NCI-H1105 (cell line): ENCODE data around the gene XG.
"Not testable (repeated sequence)": the region's sequence is repeated elsewhere in the genome, so short reads cannot be mapped to it uniquely, and the experiment has no call there.

Experiments
- DNase-seq: peaks from one replicate; lab custom pipeline; 2025; lab: John Stamatoyannopoulos, UW

The XG gene

DNA sequence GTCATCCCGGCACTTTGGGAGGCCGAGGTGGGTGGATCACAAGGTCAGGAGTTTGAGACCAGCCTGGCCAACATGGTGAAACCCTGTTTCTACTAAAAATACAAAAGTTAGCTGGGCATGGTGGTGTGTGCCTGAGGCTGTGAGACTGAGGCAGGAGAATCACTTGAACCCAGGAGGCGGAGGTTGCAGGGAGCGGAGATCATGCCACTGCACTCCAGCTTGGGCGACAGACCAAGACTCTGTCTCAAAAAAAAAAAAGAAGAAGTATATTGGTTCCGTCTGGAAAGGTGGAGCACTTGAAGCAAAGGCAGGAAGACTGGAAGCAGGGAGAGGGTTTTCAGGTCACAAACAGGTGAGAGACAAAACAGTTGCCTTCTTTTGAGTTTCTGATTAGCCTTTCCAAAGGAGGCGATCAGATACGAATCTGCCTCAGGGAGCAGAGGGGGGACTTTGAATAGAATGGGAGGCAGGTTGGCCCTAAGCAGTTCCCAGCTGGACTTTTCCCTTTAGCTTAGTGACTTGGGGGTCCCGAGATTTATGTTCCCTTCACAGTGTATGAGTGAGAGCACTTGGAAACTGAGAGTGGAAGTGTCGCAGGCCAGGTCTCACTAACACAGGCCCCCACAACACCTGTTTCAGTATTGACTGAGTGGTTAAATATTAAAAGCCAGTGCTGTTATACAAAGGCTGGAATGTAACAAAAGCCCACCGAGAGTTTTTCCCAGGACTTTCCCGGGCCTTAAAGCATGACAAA, 28.8 kb downstream of the XG start:
- not testable (repeated sequence) for DNase-seq

DNA sequence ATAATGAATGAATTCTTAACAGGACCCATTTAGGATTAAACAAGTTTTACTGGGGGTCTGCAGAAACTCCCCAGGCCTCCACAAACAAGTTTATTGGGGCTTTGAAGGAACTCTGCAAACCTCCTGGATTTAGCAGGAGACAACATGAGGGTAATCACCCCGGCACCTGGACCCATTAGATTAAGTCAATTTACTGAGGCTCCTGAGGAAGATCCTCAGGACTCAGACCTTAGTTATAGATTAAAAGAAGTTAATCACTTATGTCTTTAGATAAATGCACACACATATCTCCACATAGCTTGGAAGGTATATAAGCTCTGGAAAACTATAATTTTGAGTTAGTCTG, 29.4 kb downstream of the XG start:
- DNase-seq = no peak

DNA sequence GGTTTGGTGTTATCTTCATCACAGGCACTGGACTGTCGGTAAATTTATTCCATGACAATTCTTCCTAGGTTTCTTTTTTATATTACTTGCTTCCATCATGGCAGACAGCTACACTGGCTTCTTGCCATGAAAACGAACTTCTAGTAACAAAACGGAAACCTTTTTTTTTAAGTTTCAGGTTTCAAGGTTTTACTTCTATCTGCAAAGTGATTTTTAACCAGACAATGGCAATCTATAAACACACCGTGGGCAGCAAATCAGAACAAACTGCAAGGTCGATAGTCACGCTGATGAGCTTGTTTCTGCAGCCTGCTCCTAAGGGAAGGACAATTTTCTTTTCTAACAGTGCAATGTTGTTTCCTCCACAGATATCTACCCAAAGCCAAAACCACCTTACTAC, 29.9 kb downstream of the XG start:
- DNase-seq = no peak

DNA sequence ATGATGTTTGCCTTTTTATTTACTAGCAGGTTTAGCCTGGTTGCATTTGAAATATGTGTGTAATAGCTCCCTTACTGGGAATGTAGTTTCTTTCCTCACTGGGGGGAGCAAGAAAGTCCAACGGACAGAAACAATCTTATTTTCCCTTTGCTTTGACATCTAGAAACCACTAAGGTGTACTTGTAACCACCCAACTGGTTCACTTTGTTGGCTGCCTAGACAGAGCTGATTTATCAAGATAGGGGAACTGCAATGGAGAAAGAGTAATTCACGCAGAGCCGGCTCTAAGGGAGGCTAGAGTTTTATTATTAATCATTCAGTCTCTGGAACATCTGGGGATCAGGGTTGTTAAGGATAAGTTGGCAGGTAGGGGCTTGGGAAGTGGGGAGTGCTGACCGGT, 30.3 kb downstream of the XG start:
- DNase-seq = no peak

DNA sequence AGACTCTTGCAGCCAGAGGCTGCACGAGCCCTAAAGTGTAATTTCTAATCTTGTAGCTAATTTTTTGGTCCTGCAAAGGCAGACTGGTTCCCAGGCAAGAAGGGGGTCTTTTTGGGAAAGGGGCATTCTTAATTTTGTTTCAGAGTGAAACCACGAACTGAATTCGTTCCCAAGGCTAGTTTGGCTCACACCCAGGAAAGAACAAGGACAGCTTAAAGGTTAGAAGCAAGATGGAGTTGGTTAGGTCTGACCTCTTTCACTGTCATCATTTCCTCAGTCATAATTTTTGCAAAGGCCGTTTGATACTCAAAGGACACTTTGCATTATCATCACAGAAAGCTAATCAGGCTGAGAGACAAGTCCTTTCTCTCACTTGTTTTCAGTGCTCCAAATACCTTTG, 30.9 kb downstream of the XG start:
- no peak for DNase-seq

DNA sequence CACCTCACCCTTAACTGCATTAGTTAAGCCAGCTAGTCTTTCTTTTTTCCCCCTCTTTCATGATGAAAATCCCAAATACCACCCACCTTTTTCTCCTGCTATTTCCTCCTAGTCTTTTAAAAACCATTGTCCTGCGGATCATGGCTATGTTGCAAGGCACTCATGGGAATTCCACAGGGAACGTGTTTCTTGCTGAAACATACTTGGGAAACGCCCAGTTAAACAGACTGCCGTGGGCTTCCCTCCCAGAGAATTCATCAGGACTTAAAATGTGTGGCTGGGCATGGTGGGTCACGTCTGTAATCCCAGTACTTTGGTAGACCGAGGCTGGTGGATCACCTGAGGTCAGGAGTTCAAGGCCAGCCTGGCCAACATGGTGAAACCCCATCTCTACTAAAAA, 32.2 kb downstream of the XG start:
- no peak for DNase-seq

DNA sequence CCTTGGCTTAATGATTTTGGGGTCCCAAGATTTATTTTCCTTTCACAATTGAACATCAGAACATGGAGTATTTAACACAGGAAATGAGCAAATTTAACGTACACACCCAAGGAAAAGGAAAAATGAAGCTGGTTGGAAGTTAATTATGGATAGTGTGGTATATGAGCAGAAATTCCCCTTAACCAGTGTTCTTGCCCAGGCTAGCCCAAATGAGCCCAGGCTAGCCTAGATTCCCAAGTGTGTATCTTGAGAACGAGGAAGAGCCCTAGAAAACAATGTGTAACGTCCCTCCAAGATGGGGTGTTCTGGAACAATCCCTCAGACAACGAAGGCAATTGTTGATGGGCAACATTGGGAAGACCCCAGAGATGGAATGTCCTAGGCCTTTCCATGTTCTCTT, 33.7 kb downstream of the XG start:
- no peak for DNase-seq

DNA sequence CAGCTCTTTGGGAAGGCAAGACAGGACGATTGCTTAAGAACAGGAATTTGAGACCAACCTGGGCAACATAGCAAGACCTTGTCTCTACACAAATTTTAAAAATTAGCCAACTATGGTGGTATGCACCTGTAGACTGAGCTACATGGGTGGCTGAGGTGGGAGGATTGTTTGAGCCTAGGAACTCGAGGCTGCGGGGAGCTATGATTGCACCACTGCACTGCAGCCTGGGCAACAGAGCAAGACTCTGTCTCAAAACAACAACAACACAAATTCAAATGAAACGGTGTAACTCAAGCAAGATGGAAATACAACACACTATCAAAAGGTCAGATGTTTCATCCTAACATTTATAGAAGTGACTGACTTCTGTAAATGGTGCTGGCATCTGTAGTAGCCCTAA, 37.1 kb downstream of the XG start:
- no peak for DNase-seq

DNA sequence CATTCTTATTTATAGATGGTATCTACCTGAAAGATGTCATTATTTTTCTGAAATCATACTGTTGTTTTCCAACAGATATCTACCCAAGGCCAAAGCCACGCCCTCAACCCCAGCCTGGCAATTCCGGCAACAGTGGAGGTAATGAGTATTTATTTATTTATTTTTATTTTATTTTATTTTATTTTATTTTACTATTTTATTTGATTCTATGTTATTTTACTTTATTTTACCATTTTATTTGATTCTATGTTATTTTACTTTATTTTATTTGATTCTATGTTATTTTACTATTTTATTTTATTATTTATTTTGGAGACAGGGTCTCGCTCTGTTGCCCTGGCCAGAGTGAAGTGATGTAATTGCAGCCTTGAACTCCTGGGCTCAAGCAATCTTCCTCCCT, 37.7 kb downstream of the XG start:
- DNase-seq = no peak

DNA sequence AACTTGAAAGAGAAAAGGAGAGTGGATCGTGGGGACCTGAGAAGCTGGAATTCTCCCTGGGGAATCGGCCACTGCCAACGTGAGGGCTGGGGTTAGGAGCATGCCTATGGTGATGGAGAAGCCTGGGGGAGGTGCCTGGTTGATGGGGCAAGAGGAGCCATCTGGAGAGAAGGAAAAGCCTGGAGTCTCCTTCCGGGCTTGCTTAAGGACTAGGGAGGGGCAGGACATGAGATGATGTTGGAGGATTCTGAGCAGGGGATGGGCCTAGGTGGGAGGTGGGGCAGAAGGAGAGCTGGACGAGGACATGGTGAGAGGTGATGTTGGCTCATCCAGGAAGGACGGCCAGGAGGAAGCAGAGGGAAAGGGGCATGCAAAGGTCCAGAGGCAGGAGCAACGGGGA, 41.9 kb downstream of the XG start:
- no peak for DNase-seq

DNA sequence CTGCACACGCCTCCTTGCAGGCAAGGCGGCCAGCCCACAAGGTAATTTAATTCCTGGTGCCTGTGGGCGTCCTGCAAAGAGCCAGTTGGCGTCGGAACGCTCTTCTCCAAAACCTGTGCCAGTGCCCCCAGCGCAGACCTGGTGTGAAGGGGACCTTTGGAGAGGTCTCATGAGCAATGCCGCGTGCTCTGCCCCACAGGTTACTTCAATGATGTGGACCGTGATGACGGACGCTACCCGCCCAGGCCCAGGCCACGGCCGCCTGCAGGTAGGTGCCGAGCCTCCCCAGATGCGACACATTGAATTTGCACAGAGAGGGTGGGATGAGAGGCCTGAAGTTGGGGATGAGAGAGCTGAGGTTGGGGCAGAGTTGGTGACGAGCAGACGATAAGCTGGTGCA, 42.5 kb downstream of the XG start:
- no peak for DNase-seq

DNA sequence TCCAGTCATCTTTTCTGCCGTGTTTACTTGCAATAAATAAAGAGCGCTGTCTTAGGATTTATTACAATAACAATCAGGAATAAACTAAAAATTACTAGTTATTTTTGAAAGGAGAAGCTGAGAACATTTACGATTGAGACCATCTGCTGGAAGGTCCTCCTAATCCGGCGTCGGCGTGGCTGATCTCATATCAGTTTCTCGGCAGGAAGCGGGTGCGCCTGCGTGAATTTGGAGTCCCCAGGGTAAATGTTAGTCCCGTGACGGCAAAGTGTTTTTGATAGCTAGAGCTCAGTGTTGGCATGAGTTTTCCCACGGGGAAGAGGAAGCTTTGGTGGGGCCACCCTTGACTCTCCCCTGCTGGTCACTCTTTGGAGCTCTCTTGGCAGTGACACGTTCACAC, 45.0 kb downstream of the XG start:
- not testable (repeated sequence) for DNase-seq

DNA sequence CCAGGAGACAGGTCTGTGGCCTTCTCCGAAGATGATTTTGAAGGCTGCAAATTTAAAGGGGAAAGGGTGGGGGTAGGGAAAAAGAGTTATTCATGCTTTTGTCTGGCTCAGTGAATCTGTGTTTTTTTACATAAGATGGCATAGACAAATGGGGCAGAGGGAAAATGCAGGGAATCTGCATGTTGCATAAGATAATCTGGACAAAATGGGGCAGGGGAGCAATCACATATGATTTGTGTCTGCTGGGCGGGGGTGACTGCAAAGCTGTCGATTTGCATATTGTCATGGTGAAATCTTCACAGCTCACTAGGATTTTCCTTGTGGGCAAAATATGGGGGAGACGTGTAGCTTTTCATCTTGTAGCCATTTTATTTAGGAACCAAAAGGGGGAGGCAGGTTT, 47.5 kb downstream of the XG start:
- no peak for DNase-seq

DNA sequence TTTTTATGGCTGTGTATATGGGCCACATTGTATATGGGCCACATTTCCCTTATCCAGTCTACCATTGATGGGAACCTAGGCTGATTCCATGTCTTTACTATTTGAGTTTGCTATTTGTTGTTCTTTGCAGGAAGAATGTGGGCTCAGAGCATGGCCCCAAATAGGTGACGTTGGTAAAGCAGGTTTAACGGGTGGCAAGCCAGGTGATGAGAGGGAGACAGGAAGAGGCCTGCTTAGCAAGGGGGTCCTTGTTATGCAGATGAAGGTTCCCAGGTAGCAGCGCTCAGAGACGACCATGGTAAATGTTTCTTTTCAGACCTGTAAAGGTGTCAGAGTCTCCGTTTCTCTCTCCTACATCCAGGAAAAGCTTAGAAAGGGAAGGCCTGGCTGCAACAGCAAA, 48.1 kb downstream of the XG start:
- not testable (repeated sequence) for DNase-seq

DNA sequence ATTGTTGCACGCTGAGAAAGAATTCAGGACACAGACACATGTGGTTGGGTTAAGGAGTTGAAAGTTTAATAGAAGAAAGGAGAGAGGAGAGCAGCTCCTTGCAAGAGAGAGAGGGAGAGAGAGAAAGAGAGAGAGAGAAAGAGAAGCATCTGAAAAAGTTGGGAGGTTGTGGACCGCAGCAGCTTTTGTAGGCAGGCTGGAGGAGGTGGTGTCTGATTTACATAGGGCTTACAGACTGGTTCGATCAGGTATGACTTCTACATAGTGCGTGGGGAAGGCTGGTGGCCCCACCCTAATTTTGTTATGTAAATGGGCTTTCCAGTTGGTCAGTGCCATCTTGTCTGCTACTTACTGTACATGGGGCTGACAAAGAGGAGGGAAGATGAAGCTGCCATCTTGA, 49.4 kb downstream of the XG start:
- DNase-seq = no peak

DNA sequence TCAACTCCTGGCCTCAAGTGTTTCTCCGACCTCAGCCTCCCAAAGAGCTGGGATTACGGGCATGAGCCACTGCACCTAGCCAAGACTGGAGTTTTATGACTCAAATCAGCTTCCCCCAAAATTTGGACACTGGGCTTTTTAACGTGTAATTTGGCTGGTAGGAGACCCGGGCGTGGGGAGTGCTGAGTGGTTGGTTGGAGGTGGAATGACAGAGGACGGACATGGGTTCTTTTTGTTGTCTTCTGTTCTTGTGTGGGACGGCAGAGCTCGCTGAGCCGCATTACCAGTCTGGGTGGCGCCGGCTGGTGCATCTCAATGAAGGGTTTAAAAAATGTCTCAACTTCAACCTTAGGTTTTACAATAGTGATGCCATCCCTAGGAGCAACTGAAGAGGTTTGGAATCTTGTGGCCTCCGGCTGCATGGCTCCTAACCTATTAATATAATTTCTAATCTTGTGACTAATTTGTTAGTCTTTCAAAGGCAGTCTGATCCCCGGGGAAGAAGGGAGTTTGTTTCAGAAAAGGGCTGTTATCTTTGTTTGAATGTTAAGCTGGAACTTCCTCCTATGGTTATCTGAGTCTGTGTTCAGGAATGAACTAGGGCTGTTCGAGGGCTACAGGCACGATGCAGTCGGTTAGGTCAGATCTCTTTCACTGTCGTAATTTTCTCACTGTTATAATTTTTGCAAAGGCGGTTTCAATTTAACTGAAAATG, 50.7 kb downstream of the XG start:
- DNase-seq = not testable (repeated sequence)

DNA sequence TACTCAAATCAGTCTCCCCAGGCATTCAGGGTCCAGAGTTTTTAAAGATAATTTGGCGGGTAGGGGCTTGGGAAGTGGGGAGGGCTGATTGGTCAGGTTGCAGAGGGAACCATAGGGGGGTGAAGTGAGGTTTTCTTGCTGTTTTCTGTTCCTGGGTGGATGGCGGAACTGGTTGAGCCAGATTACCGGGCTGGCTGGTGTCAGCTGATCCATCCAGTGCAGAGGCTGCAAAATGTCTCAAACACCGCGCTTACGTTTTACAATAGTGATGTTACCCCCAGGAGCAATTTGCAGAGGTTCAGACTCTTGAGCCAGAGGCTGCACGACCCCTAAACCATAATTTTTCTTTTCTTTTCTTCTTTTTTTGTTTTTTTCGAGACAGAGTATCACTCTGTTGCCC, 51.6 kb downstream of the XG start:
- DNase-seq = not testable (repeated sequence)

DNA sequence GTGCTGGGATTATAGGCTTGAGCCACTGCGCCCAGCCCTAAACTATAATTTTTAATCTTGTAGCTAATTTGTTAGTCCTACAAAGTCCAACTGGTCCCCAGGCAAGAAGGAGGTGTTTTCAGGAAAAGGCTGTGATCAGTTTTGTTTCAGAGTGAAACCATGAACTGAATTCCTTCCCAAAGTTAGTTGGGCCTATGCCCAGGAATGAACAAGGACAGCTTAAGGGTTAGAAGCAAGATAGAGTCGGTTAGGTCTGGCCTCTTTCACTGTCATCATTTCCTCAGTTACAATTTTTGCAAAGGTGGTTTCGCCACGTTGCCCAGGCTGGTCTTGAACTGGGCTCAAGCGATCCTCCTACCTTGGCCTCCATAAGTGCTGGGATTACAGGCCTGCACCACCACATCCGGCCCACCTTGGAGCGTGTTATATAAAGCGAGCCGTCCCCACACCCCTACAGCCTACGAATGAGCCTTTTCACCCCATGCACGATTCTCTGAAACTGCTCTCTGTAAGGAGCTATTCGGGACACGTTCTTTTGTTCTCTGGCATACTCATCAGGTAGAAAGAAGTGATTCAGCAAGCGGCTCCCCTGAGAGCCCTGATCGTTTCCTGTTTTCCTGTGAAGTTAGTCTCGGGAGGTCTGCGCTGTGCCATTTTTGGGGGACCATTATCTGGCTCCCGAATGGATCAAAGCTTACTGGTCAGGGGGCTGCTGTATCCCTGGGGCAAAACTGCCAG, 52.4 kb downstream of the XG start:
- not testable (repeated sequence) for DNase-seq

DNA sequence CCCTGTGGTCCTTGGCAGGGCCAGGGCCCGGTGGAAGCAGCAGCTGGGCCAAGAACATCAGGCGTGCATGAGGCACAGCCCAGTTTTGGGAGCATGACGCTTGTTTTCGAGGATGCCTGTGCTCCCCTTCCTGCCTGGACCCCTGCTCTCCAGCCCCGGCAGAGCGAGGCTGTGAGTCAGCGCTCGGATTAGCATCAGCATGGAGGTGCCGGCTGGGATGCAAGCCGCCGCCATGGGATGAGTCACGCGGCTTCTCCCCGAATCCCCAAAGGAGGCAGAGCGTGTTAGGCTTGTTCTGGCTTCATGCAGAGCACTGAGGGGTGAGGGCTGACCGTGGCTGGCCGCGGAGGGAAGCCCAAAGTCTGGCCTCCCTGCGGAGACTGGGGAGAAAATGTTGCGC, 53.0 kb downstream of the XG start:
- DNase-seq = not testable (repeated sequence)

DNA sequence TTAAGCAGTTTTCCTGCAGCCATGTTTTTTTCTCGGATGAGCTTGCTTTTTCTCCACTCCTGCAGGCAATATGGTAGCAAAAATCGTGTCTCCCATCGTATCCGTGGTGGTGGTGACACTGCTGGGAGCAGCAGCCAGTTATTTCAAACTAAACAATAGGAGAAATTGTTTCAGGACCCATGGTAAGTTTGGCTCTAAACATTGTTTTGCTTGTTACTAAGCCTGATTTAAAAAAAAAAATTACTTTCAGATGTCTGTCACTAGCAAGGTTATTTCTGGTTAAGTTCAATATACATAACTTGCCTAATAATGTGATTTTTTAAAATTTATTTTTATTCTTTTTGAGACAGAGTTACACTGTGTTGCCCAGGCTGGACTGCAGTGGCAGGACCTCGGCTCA, 59.4 kb downstream of the XG start:
- no peak for DNase-seq

DNA sequence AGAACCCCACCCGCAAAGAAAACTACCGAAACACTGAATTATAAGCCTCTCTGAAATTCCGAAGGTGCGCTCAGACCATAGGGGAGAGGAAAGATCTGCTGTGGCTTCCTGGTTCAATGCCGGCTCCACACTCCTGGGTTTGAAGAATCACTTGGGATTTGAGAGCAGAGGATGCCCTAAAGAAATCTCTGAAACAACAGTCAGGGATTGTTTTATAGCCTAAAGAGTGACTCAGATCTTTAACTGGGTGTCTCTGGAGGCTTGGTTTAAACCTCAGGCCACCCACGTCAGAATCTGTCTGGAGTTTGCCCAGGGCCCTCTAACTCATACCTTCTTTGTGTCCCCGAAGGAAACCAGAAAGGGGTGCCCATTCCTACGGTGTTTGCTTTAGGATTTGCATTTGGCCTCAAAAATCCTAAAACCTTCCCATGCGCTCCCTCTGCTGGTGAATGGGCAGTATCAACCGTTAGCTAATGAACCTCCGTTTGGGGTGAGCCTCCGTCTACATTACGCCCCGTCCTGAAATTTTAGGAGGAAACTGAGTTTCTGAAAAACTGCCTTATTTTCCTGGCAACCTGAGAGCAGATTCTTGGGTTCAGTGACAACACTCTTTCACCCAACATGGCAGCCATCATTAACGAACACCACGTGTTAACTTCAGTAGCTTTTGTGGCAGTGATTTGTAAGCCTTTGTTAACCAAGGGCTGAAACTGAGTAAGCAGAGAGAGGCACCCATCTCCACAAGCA, 60.5 kb downstream of the XG start:
- DNase-seq = not testable (repeated sequence)

DNA sequence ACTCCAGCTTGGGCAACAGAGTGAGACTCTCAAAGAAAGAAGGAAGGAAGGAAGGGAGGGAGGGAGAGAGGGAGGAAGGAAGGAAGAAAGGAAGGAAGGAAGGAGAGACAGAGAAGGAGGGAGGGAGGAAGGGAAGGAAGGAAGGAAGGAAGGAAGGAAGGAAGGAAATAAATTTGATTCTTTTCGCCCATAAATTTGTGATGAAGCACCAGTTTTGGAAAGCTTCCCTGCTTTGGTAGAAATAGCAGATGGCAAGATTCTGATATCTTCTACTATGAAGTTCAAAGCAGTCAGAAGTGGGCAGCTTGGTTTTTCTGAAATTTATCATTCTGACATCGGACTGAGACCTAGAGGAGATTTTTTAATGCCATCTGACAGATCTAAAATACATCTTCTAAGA, 65.2 kb downstream of the XG start:
- DNase-seq = no peak
